PC-3 (cell line): ENCODE results near the gene LRBA.

Source experiments
- EZH2 ChIP-seq: fragments of 300-600 bp; sonication (generic); IDR thresholded peaks from one replicate; pipeline ENCODE4 v1.6.1; 2017; ENCODE audit warnings: antibody characterized with exemption, mild to moderate bottlenecking, low read length; ENCODE audit not compliant: unreplicated experiment
- TF ChIP-seq, protein P1 (sequence below): fragments of 300-600 bp; sonication (generic); conservative IDR thresholded peaks from 2 replicates; pipeline ENCODE4 v1.5.1; 2017; ENCODE audit warnings: antibody characterized with exemption, low read depth, mild to moderate bottlenecking, low read length

DNA sequence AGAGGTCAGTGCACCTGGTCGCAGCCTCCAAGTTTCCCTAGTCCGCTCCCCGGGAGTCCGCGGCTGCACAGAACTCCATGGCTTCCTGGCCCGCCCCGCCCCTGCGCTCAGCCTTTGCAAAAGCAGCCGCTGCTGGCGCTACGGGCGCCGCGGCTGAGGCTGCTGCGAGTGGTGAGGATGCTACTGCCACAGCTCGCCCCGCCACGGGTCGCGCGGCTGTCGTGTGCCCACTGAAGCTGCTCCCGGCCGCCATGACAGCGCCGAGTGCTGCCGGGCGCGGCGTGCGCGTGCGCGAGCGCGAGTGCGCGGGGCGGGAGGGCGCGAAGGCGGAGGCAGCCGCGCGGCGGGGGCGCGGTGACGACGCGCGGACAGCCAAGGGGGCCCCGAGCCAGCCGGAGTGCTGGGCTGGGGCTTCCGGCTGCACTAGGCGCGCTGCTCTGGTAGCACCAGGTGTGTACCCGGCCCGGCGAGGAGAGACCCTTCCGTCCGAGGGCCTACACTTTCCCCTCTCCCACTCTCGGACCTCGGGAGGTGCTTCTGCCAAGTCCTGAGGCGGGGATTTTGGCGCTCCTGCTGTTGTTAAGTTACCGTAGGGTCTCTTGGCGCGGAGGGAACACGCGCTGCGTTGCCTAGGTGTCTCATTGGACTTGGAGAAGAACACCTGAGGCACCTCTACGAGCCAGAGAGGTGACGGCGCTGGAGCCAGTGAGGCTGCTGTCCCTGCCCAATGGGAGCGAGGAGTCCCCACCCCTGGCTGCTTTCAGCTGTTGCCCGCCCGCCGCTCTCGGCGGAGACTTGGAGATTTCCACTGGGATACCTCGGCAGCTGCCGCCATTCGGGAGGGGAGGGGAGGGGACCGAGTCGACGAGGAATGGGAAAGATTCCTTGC lies 619 bp upstream of the LRBA start:
- no peak for TF ChIP-seq EZH2
- TF ChIP-seq, protein P1, sequence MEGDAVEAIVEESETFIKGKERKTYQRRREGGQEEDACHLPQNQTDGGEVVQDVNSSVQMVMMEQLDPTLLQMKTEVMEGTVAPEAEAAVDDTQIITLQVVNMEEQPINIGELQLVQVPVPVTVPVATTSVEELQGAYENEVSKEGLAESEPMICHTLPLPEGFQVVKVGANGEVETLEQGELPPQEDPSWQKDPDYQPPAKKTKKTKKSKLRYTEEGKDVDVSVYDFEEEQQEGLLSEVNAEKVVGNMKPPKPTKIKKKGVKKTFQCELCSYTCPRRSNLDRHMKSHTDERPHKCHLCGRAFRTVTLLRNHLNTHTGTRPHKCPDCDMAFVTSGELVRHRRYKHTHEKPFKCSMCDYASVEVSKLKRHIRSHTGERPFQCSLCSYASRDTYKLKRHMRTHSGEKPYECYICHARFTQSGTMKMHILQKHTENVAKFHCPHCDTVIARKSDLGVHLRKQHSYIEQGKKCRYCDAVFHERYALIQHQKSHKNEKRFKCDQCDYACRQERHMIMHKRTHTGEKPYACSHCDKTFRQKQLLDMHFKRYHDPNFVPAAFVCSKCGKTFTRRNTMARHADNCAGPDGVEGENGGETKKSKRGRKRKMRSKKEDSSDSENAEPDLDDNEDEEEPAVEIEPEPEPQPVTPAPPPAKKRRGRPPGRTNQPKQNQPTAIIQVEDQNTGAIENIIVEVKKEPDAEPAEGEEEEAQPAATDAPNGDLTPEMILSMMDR = no peak
